HCT116 (cell line): Measurements from ENCODE around the gene PCYT1B. TPM values are rescaled to one million over a fixed set of nuclear protein-coding genes. Genes with fewer than 3 reads are reported as not detected.

Source experiments
- ATAC-seq: fragments of 200-7000 bp; cut with Tn5 transposase; 2 replicates; pipeline ENCODE4 v1.9.1; 2020; ENCODE audit warnings: mild to moderate bottlenecking, moderate library complexity
- BruUV-seq: library from RNA; stranded (reverse); fragments of 400-500 nt; replicated peaks from 2 replicates; lab custom pipeline; 2021; lab: Mats Ljungman, UMichigan
- CTCF ChIA-PET: fragments of 300-600 bp; sonication (Branson Sonifier 250); formaldehyde crosslinking; loops from one replicate; lab custom pipeline; 2021; ENCODE audit warnings: antibody characterized with exemption; lab: Charles Lee
- POLR2A ChIA-PET: fragments of 300-600, 350-600 bp; sonication (Branson Sonifier 250); formaldehyde crosslinking; loops from one replicate; lab custom pipeline; 2021; ENCODE audit warnings: antibody characterized with exemption; lab: Charles Lee
- RAD21 ChIA-PET, 2 experiments: fragments of 300-600 bp; sonication (Branson Sonifier 250); formaldehyde crosslinking; loops; one replicate each; lab custom pipeline; 2023; ENCODE audit warnings: low total read pairs in 2 of 2; ENCODE audit not compliant: uncharacterized antibody in 2 of 2, unreplicated experiment in 2 of 2, low non-redundant PET in 1 of 2; lab: Charles Lee
- DNase-seq: peaks from one replicate; pipeline ENCODE4 v3.0.0-alpha.2; 2010; ENCODE audit warnings: low read depth, low spot score
- H2AFZ ChIP-seq: fragments of 200-600 bp; shearing (Covaris generic), sonication (generic); 2 replicates; pipeline ENCODE4 v1.6.1; 2017; ENCODE audit warnings: low read depth, mixed run types, mixed read lengths, antibody characterized with exemption, low read length; ENCODE audit not compliant: poor library complexity, severe bottlenecking
- H3K27ac ChIP-seq: 2 replicates; pipeline ENCODE4 v1.5.1; 2012; ENCODE audit warnings: low read depth, low read length
- H3K27me3 ChIP-seq: fragments of 200-600 bp; sonication (generic); 2 replicates; pipeline ENCODE4 v1.6.1; 2016; ENCODE audit warnings: mixed run types, low read length, mixed read lengths; ENCODE audit not compliant: insufficient read depth
- H3K36me3 ChIP-seq, 2 experiments: fragments of 200-500 bp in 1 of 2; fragments of 200-600 bp in 1 of 2; sonication (Bioruptor generic) in 1 of 2; sonication (generic) in 1 of 2; 2 replicates each; pipeline versions ENCODE4 v1.5.1 to v1.6.1; 2014 to 2016; ENCODE audit warnings: low read length in 2 of 2, inconsistent platforms in 1 of 2, mixed read lengths in 1 of 2, mixed run types in 1 of 2; ENCODE audit not compliant: insufficient read depth in 2 of 2, control insufficient read depth in 1 of 2
- H3K4me1 ChIP-seq, 2 experiments: fragments of 200-600 bp in 1 of 2; sonication (generic) in 1 of 2; 2 replicates each; pipeline versions ENCODE4 v1.5.1 to v1.6.1; 2012 to 2017; ENCODE audit warnings: low read length in 2 of 2, inconsistent platforms in 1 of 2, mild to moderate bottlenecking in 1 of 2, mixed read lengths in 1 of 2, mixed run types in 1 of 2, moderate library complexity in 1 of 2; ENCODE audit not compliant: insufficient read depth in 2 of 2, control insufficient read depth in 1 of 2
- H3K4me2 ChIP-seq: fragments of 200-600 bp; sonication (generic); 2 replicates; pipeline ENCODE4 v1.6.1; 2017; ENCODE audit warnings: mixed run types, low read length, mixed read lengths
- H3K4me3 ChIP-seq, 2 experiments: fragments of 200-600 bp in 1 of 2; sonication (generic) in 1 of 2; replicated peaks in 1 of 2; 2 replicates each; pipeline ENCODE4 v1.5.1; 2011 to 2016; ENCODE audit warnings: low read length in 2 of 2, control low read depth in 1 of 2, low read depth in 1 of 2, mild to moderate bottlenecking in 1 of 2, mixed read lengths in 1 of 2, mixed run types in 1 of 2
- H3K79me2 ChIP-seq: fragments of 200-600 bp; sonication (generic); 2 replicates; pipeline ENCODE4 v1.6.1; 2017; ENCODE audit warnings: mild to moderate bottlenecking, mixed run types, low read length, moderate library complexity, mixed read lengths; ENCODE audit not compliant: insufficient read depth
- H3K9ac ChIP-seq: fragments of 200-600 bp; sonication (generic); 2 replicates; pipeline ENCODE4 v1.6.1; 2016; ENCODE audit warnings: low read length, mixed read lengths
- H3K9me2 ChIP-seq: fragments of 200-600 bp; sonication (generic), shearing (Covaris generic); 2 replicates; pipeline ENCODE4 v1.6.1; 2017; ENCODE audit warnings: mixed run types, mild to moderate bottlenecking, moderate library complexity; ENCODE audit not compliant: insufficient read depth
- H3K9me3 ChIP-seq, 2 experiments: fragments of 200-500 bp in 1 of 2; fragments of 200-600 bp in 1 of 2; sonication (Bioruptor generic) in 1 of 2; sonication (generic) in 1 of 2; 2 replicates each; pipeline ENCODE4 v1.6.1; 2014 to 2017; ENCODE audit warnings: low read length in 2 of 2, mixed read lengths in 2 of 2, inconsistent platforms in 1 of 2, low read depth in 1 of 2, mild to moderate bottlenecking in 1 of 2, mixed run types in 1 of 2, moderate library complexity in 1 of 2; ENCODE audit not compliant: control insufficient read depth in 1 of 2, insufficient read depth in 1 of 2
- H4K20me1 ChIP-seq: fragments of 200-600 bp; sonication (generic), shearing (Covaris generic); 2 replicates; pipeline ENCODE4 v1.6.1; 2017; ENCODE audit warnings: mixed run types, mild to moderate bottlenecking, moderate library complexity; ENCODE audit not compliant: insufficient read depth
- ATF3 ChIP-seq: IDR thresholded peaks from 2 replicates; pipeline ENCODE4 v1.6.1; 2012
- CBX3 ChIP-seq: IDR thresholded peaks from 2 replicates; pipeline ENCODE4 v1.6.1; 2012; ENCODE audit warnings: low read depth
- CEBPB ChIP-seq: IDR thresholded peaks from 2 replicates; pipeline ENCODE4 v1.6.1; 2012; ENCODE audit warnings: low read depth
- CTCF ChIP-seq, 3 experiments: fragments of 200-600 bp in 1 of 3; sonication (generic) in 1 of 3; IDR thresholded peaks in 2 of 3; conservative IDR thresholded peaks in 1 of 3; 2 replicates each; pipeline ENCODE4 v1.5.1; 2012 to 2017; ENCODE audit warnings: low read depth in 2 of 3, low read length in 2 of 3, antibody characterized with exemption in 1 of 3, borderline replicate concordance in 1 of 3, control low read depth in 1 of 3, mild to moderate bottlenecking in 1 of 3, mixed read lengths in 1 of 3, mixed run types in 1 of 3, moderate library complexity in 1 of 3; ENCODE audit not compliant: insufficient read depth in 1 of 3
- EZH2 ChIP-seq: fragments of 200-600 bp; sonication (generic); IDR thresholded peaks from 2 replicates; pipeline ENCODE4 v1.6.1; 2017; ENCODE audit warnings: antibody characterized with exemption, mixed run types
- EZH2phosphoT487 ChIP-seq: fragments of 200-600 bp; IDR thresholded peaks from 2 replicates; pipeline ENCODE4 v1.6.1; 2018; ENCODE audit warnings: antibody characterized with exemption, borderline replicate concordance
- JUND ChIP-seq: IDR thresholded peaks from 2 replicates; pipeline ENCODE4 v1.6.1; 2012
- MAX ChIP-seq: IDR thresholded peaks from 2 replicates; pipeline ENCODE4 v1.6.1; 2012
- POLR2AphosphoS5 ChIP-seq: IDR thresholded peaks from 2 replicates; pipeline ENCODE4 v1.6.1; 2011; ENCODE audit warnings: mild to moderate bottlenecking, low read depth, low read length, moderate library complexity
- SIN3A ChIP-seq: IDR thresholded peaks from 2 replicates; pipeline ENCODE4 v1.6.1; 2012; ENCODE audit warnings: low read depth
- SRF ChIP-seq: IDR thresholded peaks from 2 replicates; pipeline ENCODE4 v1.6.1; 2012; ENCODE audit warnings: low read depth
- YY1 ChIP-seq: IDR thresholded peaks from 2 replicates; pipeline ENCODE4 v1.6.1; 2011; ENCODE audit warnings: low read length, low read depth, moderate library complexity, mild to moderate bottlenecking; ENCODE audit not compliant: insufficient replicate concordance; ENCODE audit errors: extremely low read depth
- ZBTB33 ChIP-seq: IDR thresholded peaks from 2 replicates; pipeline ENCODE4 v1.6.1; 2011; ENCODE audit warnings: mild to moderate bottlenecking, low read length, moderate library complexity; ENCODE audit not compliant: insufficient replicate concordance; ENCODE audit errors: extremely low read depth
- ZFX ChIP-seq: fragments of 450-650 bp; IDR thresholded peaks from 2 replicates; pipeline ENCODE4 v1.6.1; 2017
- intact Hi-C: fragments of 100-400 bp; cut with micrococcal nuclease; formaldehyde crosslinking; loops from 2 replicates; pipeline ENCODE4 v1.10.0; 2022
- total RNA-seq: library from RNA; stranded (reverse); gene quantifications from one replicate; pipeline ENCODE4 v1.2.1, GENCODE V29; 2021; ENCODE audit not compliant: unreplicated experiment

PCYT1B gene
- total RNA-seq, 1 experiment from 2014 or later: not detected

- ATAC-seq: no peak
- Histone ChIP-seq H3K9ac (no peak overlapping the region), H3K4me1 (no peaks in the 10 kb centered on the region), H3K36me3 (no peaks in the 10 kb centered on the region), H3K79me2 (no peaks in the 10 kb centered on the region), H2AFZ (no peak overlapping the region), H3K27ac (no peak overlapping the region), H3K4me2 (no peak overlapping the region), H3K27me3 (no peaks in the 10 kb centered on the region), H4K20me1 (no peaks in the 10 kb centered on the region), H3K4me3 (no peak overlapping the region), H3K9me3 (no peaks in the 10 kb centered on the region), H3K9me2 (no peaks in the 10 kb centered on the region)
- RAD21 ChIA-PET: no interaction called here
- TF ChIP-seq EZH2phosphoT487 (no peak), CEBPB (no peak), ATF3 (no peak), JUND (no peak), POLR2AphosphoS5 (no peak), SRF (no peak), EZH2 (no peak), YY1 (no peak), ZBTB33 (no peak), ZFX (no peak), MAX (no peak), CBX3 (no peak), CTCF (IDR thresholded peaks at IDR 0.05 in 2 of 3, conservative IDR thresholded peaks at IDR 0.05 in 1 of 3; ENCODE audit: borderline replicate concordance in 1 of 3, insufficient read depth in 1 of 3, low read depth in 2 of 3, low read length in 2 of 3) (no peak), SIN3A (no peak)
- BruUV-seq: no TSS peak
- CTCF ChIA-PET: no interaction called here
- intact Hi-C loops: no loop called here
- POLR2A ChIA-PET: no interaction called here
- no peak for DNase-seq
Measured at GRCh38 chrX:24542756-24543155, 104.4 kb downstream of the PCYT1B start.
